Middle frontal gyrus (tissue), 1 donor: ENCODE results near the gene XYLT1.

Experiments used
- DNase-seq: peaks from one replicate; pipeline ENCODE4 v3.0.0-alpha.2; 2015; ENCODE audit warnings: low spot score; ENCODE audit errors: extremely low spot score

The XYLT1 gene

GRCh38 chr16:17459903-17460521 is 10.7 kb downstream of the XYLT1 start:
- no peak for DNase-seq

- DNase-seq = no peak
These were observed 12.8 kb downstream of the XYLT1 start for GRCh38 chr16:17457997-17458396.

GRCh38 chr16:17457513-17457912 is 13.2 kb downstream of the XYLT1 start:
- no peak for DNase-seq

- no peak for DNase-seq
These were observed 16.5 kb downstream of the XYLT1 start for GRCh38 chr16:17454162-17454730.

- DNase-seq = no peak
These were observed 17.3 kb downstream of the XYLT1 start for GRCh38 chr16:17453364-17454038.

GRCh38 chr16:17452922-17453321 is 17.8 kb downstream of the XYLT1 start:
- no peak for DNase-seq

GRCh38 chr16:17451843-17452242 is 18.9 kb downstream of the XYLT1 start:
- DNase-seq = no peak

- DNase-seq = no peak
These were observed 20.5 kb downstream of the XYLT1 start for GRCh38 chr16:17450291-17450690.

GRCh38 chr16:17448640-17449638 is 21.8 kb downstream of the XYLT1 start:
- DNase-seq = no peak

- DNase-seq = no peak
These were observed 23.6 kb downstream of the XYLT1 start for GRCh38 chr16:17447101-17447569.

- no peak for DNase-seq
These were observed 24.1 kb downstream of the XYLT1 start for GRCh38 chr16:17446661-17447060.

GRCh38 chr16:17445421-17445820 is 25.3 kb downstream of the XYLT1 start:
- DNase-seq = no peak

- DNase-seq = no peak
These were observed 26.1 kb downstream of the XYLT1 start for GRCh38 chr16:17444658-17445057.

GRCh38 chr16:17440131-17440530 is 30.6 kb downstream of the XYLT1 start:
- DNase-seq = no peak

- DNase-seq = no peak
These were observed 31.2 kb downstream of the XYLT1 start for GRCh38 chr16:17439580-17439979.

GRCh38 chr16:17437981-17438380 is 32.8 kb downstream of the XYLT1 start:
- DNase-seq = no peak

GRCh38 chr16:17437127-17437720 is 33.5 kb downstream of the XYLT1 start:
- no peak for DNase-seq

GRCh38 chr16:17435318-17435717 is 35.4 kb downstream of the XYLT1 start:
- no peak for DNase-seq

GRCh38 chr16:17433577-17434451 is 36.9 kb downstream of the XYLT1 start:
- no peak for DNase-seq

- DNase-seq = no peak
These were observed 37.7 kb downstream of the XYLT1 start for GRCh38 chr16:17432901-17433576.
